VCaP (cell line): Measurements from ENCODE around the gene NDST4.

Source experiments
- H3K27ac ChIP-seq: fragments of 450-650 bp; 2 replicates; pipeline ENCODE4 v1.5.1; 2017
- CTCF ChIP-seq: fragments of 450-650 bp; conservative IDR thresholded peaks from 2 replicates; pipeline ENCODE4 v1.5.1; 2017; ENCODE audit warnings: mild to moderate bottlenecking, moderate library complexity

NDST4 gene

GRCh38 chr4:114941503-114941902 is 171.9 kb downstream of the NDST4 start:
- no peak for TF ChIP-seq CTCF
- no peak overlapping the region for H3K27ac ChIP-seq

- TF ChIP-seq CTCF, result no peak
- no peak overlapping the region for H3K27ac ChIP-seq
These were observed 185.5 kb downstream of the NDST4 start for GRCh38 chr4:114927881-114928280.

- H3K27ac ChIP-seq, result no peak overlapping the region
- TF ChIP-seq CTCF, result no peak
These were observed 186.8 kb downstream of the NDST4 start for GRCh38 chr4:114926583-114926982.

- H3K27ac ChIP-seq, result no peak overlapping the region
- no peak for TF ChIP-seq CTCF
These were observed 189.1 kb downstream of the NDST4 start for GRCh38 chr4:114924311-114924710.

- no peak for TF ChIP-seq CTCF
- no peak overlapping the region for H3K27ac ChIP-seq
These were observed 190.9 kb downstream of the NDST4 start for GRCh38 chr4:114922592-114922933.

- TF ChIP-seq CTCF, result no peak
- H3K27ac ChIP-seq, result no peak overlapping the region
These were observed 191.4 kb downstream of the NDST4 start for GRCh38 chr4:114921790-114922591.

GRCh38 chr4:114921191-114921590 is 192.2 kb downstream of the NDST4 start:
- no peak overlapping the region for H3K27ac ChIP-seq
- TF ChIP-seq CTCF, result no peak
